ENCODE measurements around the gene SOAT1.

DNA sequence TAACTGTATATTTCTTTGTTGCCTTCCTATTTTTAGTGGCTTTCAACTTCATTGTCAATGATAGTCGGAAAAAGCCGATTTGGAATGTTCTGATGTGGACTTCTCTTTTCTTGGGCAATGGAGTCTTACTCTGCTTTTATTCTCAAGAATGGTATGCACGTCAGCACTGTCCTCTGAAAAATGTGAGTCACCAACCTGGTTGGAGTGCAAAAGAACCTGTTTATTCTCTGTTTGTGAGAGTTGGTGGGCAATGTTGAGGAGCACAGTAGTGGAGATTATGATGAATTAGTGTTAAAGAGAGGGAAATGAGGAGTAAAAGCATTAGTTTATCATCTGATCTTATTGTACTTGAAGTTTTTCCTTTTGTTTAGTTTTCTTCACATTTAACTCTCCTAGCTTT lies 57.7 kb downstream of the SOAT1 start:
- TF ChIP-seq, protein P1, sequence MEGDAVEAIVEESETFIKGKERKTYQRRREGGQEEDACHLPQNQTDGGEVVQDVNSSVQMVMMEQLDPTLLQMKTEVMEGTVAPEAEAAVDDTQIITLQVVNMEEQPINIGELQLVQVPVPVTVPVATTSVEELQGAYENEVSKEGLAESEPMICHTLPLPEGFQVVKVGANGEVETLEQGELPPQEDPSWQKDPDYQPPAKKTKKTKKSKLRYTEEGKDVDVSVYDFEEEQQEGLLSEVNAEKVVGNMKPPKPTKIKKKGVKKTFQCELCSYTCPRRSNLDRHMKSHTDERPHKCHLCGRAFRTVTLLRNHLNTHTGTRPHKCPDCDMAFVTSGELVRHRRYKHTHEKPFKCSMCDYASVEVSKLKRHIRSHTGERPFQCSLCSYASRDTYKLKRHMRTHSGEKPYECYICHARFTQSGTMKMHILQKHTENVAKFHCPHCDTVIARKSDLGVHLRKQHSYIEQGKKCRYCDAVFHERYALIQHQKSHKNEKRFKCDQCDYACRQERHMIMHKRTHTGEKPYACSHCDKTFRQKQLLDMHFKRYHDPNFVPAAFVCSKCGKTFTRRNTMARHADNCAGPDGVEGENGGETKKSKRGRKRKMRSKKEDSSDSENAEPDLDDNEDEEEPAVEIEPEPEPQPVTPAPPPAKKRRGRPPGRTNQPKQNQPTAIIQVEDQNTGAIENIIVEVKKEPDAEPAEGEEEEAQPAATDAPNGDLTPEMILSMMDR (IDR thresholded peaks at IDR 0.05): no peak
- no peak for TF ChIP-seq EP300 (IDR thresholded peaks at IDR 0.05)

Measured in tibial nerve (tissue), 4 donors.